H1 (cell line): Measurements from ENCODE around the gene STPG1. TPM values are rescaled to one million over a fixed set of nuclear protein-coding genes. Genes with fewer than 3 reads are reported as not detected.

Source experiments
- CTCF ChIA-PET: fragments of 300-600 bp; sonication (Branson Sonifier 250); formaldehyde crosslinking; loops from one replicate; lab custom pipeline; 2021; ENCODE audit not compliant: partially characterized antibody; lab: Charles Lee
- POLR2A ChIA-PET: fragments of 300-600 bp; sonication (Branson Sonifier 250); formaldehyde crosslinking; loops from one replicate; lab custom pipeline; 2021; ENCODE audit warnings: inconsistent platforms; ENCODE audit not compliant: partially characterized antibody; lab: Charles Lee
- DNase-seq, 2 experiments: peaks; one replicate each; pipeline versions ENCODE4 v3.0.0 to v3.0.0-alpha.2; 2010 to 2022; ENCODE audit warnings: low spot score in 2 of 2, low read depth in 1 of 2, mixed read lengths in 1 of 2
- FAIRE-seq: peaks from 2 replicates; lab custom pipeline; 2011; peaks lifted over from hg19 to GRCh38; lab: Jason Lieb, UNC
- H2AFZ ChIP-seq: 2 replicates; pipeline ENCODE4 v1.8.1; 2012; ENCODE audit warnings: low read length, inconsistent platforms
- H2AK5ac ChIP-seq: 2 replicates; pipeline ENCODE4 v1.6.1; 2013; ENCODE audit warnings: low read depth, low read length
- H2BK120ac ChIP-seq: replicated peaks from 2 replicates; pipeline ENCODE3; 2013; ENCODE audit warnings: low read depth, low read length, inconsistent platforms
- H2BK12ac ChIP-seq: 2 replicates; pipeline ENCODE4 v1.6.1; 2013; ENCODE audit warnings: low read depth, low read length
- H2BK15ac ChIP-seq: 2 replicates; pipeline ENCODE4 v1.6.1; 2013; ENCODE audit warnings: low read length
- H2BK20ac ChIP-seq: 2 replicates; pipeline ENCODE4 v1.6.1; 2013; ENCODE audit warnings: low read length
- H2BK5ac ChIP-seq: 2 replicates; pipeline ENCODE4 v1.6.1; 2013; ENCODE audit warnings: low read depth, low read length
- H3K14ac ChIP-seq: 2 replicates; pipeline ENCODE4 v1.6.1; 2013; ENCODE audit warnings: inconsistent platforms; ENCODE audit not compliant: insufficient read length
- H3K18ac ChIP-seq: 2 replicates; pipeline ENCODE4 v1.6.1; 2013; ENCODE audit warnings: low read length; ENCODE audit errors: extremely low read depth
- H3K23ac ChIP-seq: 2 replicates; pipeline ENCODE4 v1.6.1; 2013; ENCODE audit warnings: inconsistent platforms; ENCODE audit not compliant: insufficient read length
- H3K23me2 ChIP-seq: 2 replicates; pipeline ENCODE4 v1.6.1; 2013; ENCODE audit warnings: low read depth, low read length
- H3K27ac ChIP-seq: 2 replicates; pipeline ENCODE4 v1.6.1; 2011; ENCODE audit warnings: low read depth, low read length, inconsistent platforms
- H3K27me3 ChIP-seq, 4 experiments: replicated peaks in 1 of 4; 1 replicate in 1 of 4; 2 replicates in 3 of 4; pipeline versions ENCODE4 v1.6.1 to v1.8.1; 2011 to 2013; ENCODE audit warnings: low read length in 3 of 4, mild to moderate bottlenecking in 3 of 4, inconsistent platforms in 2 of 4, mixed read lengths in 2 of 4, moderate library complexity in 1 of 4; ENCODE audit not compliant: control insufficient read depth in 3 of 4, insufficient read depth in 3 of 4; ENCODE audit errors: extremely low read depth in 1 of 4
- H3K36me3 ChIP-seq, 4 experiments: 2 replicates each; pipeline versions ENCODE4 v1.6.1 to v1.8.1; 2011 to 2013; ENCODE audit warnings: mild to moderate bottlenecking in 4 of 4, low read length in 3 of 4, moderate library complexity in 2 of 4, control low read depth in 1 of 4, inconsistent platforms in 1 of 4; ENCODE audit not compliant: insufficient read depth in 4 of 4, control insufficient read depth in 2 of 4
- H3K4ac ChIP-seq: replicated peaks from 2 replicates; pipeline ENCODE3; 2013; ENCODE audit warnings: low read length, low read depth, mixed read lengths, inconsistent platforms; ENCODE audit not compliant: insufficient read length
- H3K4me1 ChIP-seq, 4 experiments: replicated peaks in 1 of 4; 1 replicate in 1 of 4; 2 replicates in 3 of 4; pipeline versions ENCODE4 v1.6.1 to v1.8.1; 2011 to 2013; ENCODE audit warnings: low read length in 3 of 4, inconsistent platforms in 2 of 4, mixed read lengths in 1 of 4; ENCODE audit not compliant: insufficient read depth in 4 of 4, control insufficient read depth in 3 of 4
- H3K4me2 ChIP-seq, 2 experiments: 2 replicates each; pipeline versions ENCODE4 v1.6.1 to v1.8.1; 2011 to 2013; ENCODE audit warnings: low read depth in 2 of 2, low read length in 2 of 2, control low read depth in 1 of 2, inconsistent platforms in 1 of 2, mild to moderate bottlenecking in 1 of 2; ENCODE audit not compliant: insufficient read depth in 1 of 2
- H3K4me3 ChIP-seq, 4 experiments: fragments of 200-600, 300-600 bp in 1 of 4; sonication (generic), shearing (Covaris generic), sonication (Bioruptor Twin) in 1 of 4; 2 replicates each; pipeline versions ENCODE4 v1.5.1 to v1.8.1; 2011 to 2016; ENCODE audit warnings: low read length in 4 of 4, low read depth in 3 of 4, control low read depth in 2 of 4, inconsistent platforms in 2 of 4, mild to moderate bottlenecking in 2 of 4, mixed read lengths in 1 of 4, moderate library complexity in 1 of 4; ENCODE audit not compliant: insufficient read depth in 2 of 4; ENCODE audit errors: extremely low read depth in 1 of 4
- H3K56ac ChIP-seq: replicated peaks from 2 replicates; pipeline ENCODE3; 2013; ENCODE audit warnings: low read depth, mild to moderate bottlenecking, mixed read lengths, low read length, inconsistent platforms; ENCODE audit not compliant: insufficient read length
- H3K79me1 ChIP-seq: 2 replicates; pipeline ENCODE4 v1.6.1; 2013; ENCODE audit warnings: low read depth, low read length, control low read depth
- H3K79me2 ChIP-seq, 2 experiments: 2 replicates each; pipeline versions ENCODE4 v1.6.1 to v1.8.1; 2012 to 2013; ENCODE audit warnings: low read length in 2 of 2, mild to moderate bottlenecking in 2 of 2, inconsistent platforms in 1 of 2; ENCODE audit not compliant: insufficient read depth in 2 of 2, control insufficient read depth in 1 of 2
- H3K9ac ChIP-seq, 4 experiments: replicated peaks in 1 of 4; 1 replicate in 1 of 4; 2 replicates in 3 of 4; pipeline versions ENCODE4 v1.6.1 to v1.8.1; 2011 to 2013; ENCODE audit warnings: low read depth in 3 of 4, low read length in 3 of 4, control low read depth in 2 of 4, mild to moderate bottlenecking in 2 of 4, moderate library complexity in 2 of 4, inconsistent platforms in 1 of 4; ENCODE audit errors: extremely low read depth in 1 of 4
- H3K9me3 ChIP-seq, 2 experiments: 2 replicates each; pipeline versions ENCODE4 v1.6.1 to v1.8.1; 2012 to 2013; ENCODE audit warnings: mild to moderate bottlenecking in 2 of 2, moderate library complexity in 2 of 2, control low read depth in 1 of 2, inconsistent platforms in 1 of 2, low read depth in 1 of 2, low read length in 1 of 2, mixed read lengths in 1 of 2; ENCODE audit not compliant: insufficient read depth in 2 of 2
- H4K20me1 ChIP-seq, 2 experiments: replicated peaks in 1 of 2; 2 replicates each; pipeline versions ENCODE3 to v1.8.1; 2011 to 2013; ENCODE audit warnings: inconsistent platforms in 2 of 2, low read length in 2 of 2, mild to moderate bottlenecking in 1 of 2; ENCODE audit not compliant: insufficient read depth in 2 of 2, control insufficient read depth in 1 of 2
- H4K5ac ChIP-seq: 2 replicates; pipeline ENCODE4 v1.6.1; 2013; ENCODE audit warnings: low read length, low read depth, mixed read lengths, inconsistent platforms; ENCODE audit not compliant: insufficient read length
- H4K8ac ChIP-seq: 2 replicates; pipeline ENCODE4 v1.8.0; 2013; ENCODE audit warnings: mild to moderate bottlenecking, moderate library complexity, low read length, inconsistent platforms; ENCODE audit not compliant: insufficient read depth; ENCODE audit errors: extremely low read depth
- H4K91ac ChIP-seq: replicated peaks from 2 replicates; pipeline ENCODE3; 2013; ENCODE audit warnings: low read length, mixed read lengths, inconsistent platforms; ENCODE audit not compliant: insufficient read length
- CHD2 ChIP-seq: IDR thresholded peaks from 2 replicates; pipeline ENCODE4 v1.6.1; 2012; ENCODE audit warnings: low read length, improper control_type of control experiment
- KDM4A ChIP-seq: IDR thresholded peaks from one replicate; pipeline ENCODE4 v1.7.1; 2012; ENCODE audit warnings: low read depth, mild to moderate bottlenecking, moderate library complexity, low read length, inconsistent platforms; ENCODE audit not compliant: severe bottlenecking
- NANOG ChIP-seq: IDR thresholded peaks from 2 replicates; pipeline ENCODE4 v1.6.1; 2011; ENCODE audit warnings: low read length, low read depth, mild to moderate bottlenecking, inconsistent platforms; ENCODE audit not compliant: insufficient read depth, poor library complexity, severe bottlenecking
- POLR2A ChIP-seq, 2 experiments: IDR thresholded peaks; 1 replicate in 1 of 2; 2 replicates in 1 of 2; pipeline ENCODE4 v1.6.1; 2011; ENCODE audit warnings: low read depth in 2 of 2, low read length in 2 of 2, mild to moderate bottlenecking in 2 of 2; ENCODE audit errors: control extremely low read depth in 1 of 2
- RAD21 ChIP-seq, 2 experiments: IDR thresholded peaks in 1 of 2; conservative IDR thresholded peaks in 1 of 2; 2 replicates each; pipeline ENCODE4 v1.6.1; 2011; ENCODE audit warnings: low read depth in 2 of 2, low read length in 2 of 2, improper control_type of control experiment in 1 of 2, inconsistent platforms in 1 of 2, mild to moderate bottlenecking in 1 of 2, moderate library complexity in 1 of 2
- SRF ChIP-seq: IDR thresholded peaks from 2 replicates; pipeline ENCODE4 v1.6.1; 2011; ENCODE audit warnings: mild to moderate bottlenecking, low read depth, low read length, moderate library complexity
- WGBS, 2 experiments: shearing (Covaris generic) in 1 of 2; methylation state at CpG; one replicate each; pipeline versions ENCODE4 v1.1.6 to v1.1.7; 2013 to 2015; ENCODE audit warnings: low lambda C conversion rate in 2 of 2, mixed read lengths in 2 of 2, inconsistent platforms in 1 of 2, low coverage in 1 of 2, missing lambda C conversion rate in 1 of 2; ENCODE audit not compliant: insufficient replicate concordance in 2 of 2, insufficient coverage in 1 of 2, insufficient read length in 1 of 2; ENCODE audit errors: extremely low coverage in 1 of 2, missing lambda C conversion rate in 1 of 2; 5-methylcytosine and 5-hydroxymethylcytosine counted together
- polyA plus RNA-seq, 7 experiments: library from polyadenylated mRNA; depleted of rRNA in 3 of 7; stranded (reverse) in 5 of 7; unstranded in 2 of 7; fragments of >200 nt in 5 of 7; fragments of 200-250 nt in 2 of 7; gene quantifications; 1 replicate in 5 of 7; 2 replicates in 1 of 7; 4 replicates in 1 of 7; pipeline versions ENCODE4 v1.2.1 to v1.2.3, GENCODE V29; 2011 to 2013; ENCODE audit warnings: missing spikeins in 2 of 7, mixed read lengths in 2 of 7
- total RNA-seq: library from RNA; stranded (reverse); fragmentation: NEBNext Ultra II Directional; extraction: Animal tissue kit (Norgen Biotek cat#: 25700); gene quantifications from 2 replicates; pipeline ENCODE4 v1.2.1, GENCODE V29; 2021

STPG1 gene
- total and polyA plus RNA-seq, 2 of the 8 experiments (the other 6 are each of a cell fraction or from before 2014, with no cell fraction given), result 10.3 to 11.2 TPM

- Histone ChIP-seq H4K20me1 (no peaks in the 10 kb centered on the region), H3K4me1 (peaks cover 0 to 28% (median 18%) of the 10 kb centered on the region in 4 experiments; a peak in 6 of 7 replicates), H2AK5ac (no peak overlapping the region), H3K4me2 (no peak overlapping the region), H3K14ac (no peak overlapping the region), H4K8ac (peak overlapping the region; percentile 9; the same call in 1 of the 2 replicates), H2BK120ac (no peak overlapping the region), H3K23ac (no peak overlapping the region), H2AFZ (no peak overlapping the region), H3K27ac (no peak overlapping the region), H4K91ac (no peak overlapping the region), H3K23me2 (no peaks in the 10 kb centered on the region), H2BK20ac (no peak overlapping the region), H3K56ac (no peak overlapping the region), H4K5ac (no peak overlapping the region), H3K79me2 (no peaks in the 10 kb centered on the region), H3K9ac (no peak overlapping the region; a peak in 1 of 7 replicates), H3K4ac (no peak overlapping the region), H3K9me3 (no peaks in the 10 kb centered on the region), H3K36me3 (no peaks in the 10 kb centered on the region; a peak in 1 of 8 replicates), H2BK5ac (no peak overlapping the region), H2BK12ac (no peak overlapping the region), H3K27me3 (0 out of 7 replicates have a peak, but pooled peaks cover 0 to 2% (median 0%) of the 10 kb centered on the region in 4 experiments), H3K79me1 (no peaks in the 10 kb centered on the region), H3K4me3 (no peak overlapping the region), H3K18ac (no peak overlapping the region), H2BK15ac (no peak overlapping the region)
- TF ChIP-seq POLR2A (IDR thresholded peaks at IDR 0.05; ENCODE audit: control extremely low read depth in 1 of 2, low read depth in 2 of 2, low read length in 2 of 2) (no peak), NANOG (no peak), CHD2 (no peak), KDM4A (no peak), SRF (no peak), RAD21 (IDR thresholded peaks at IDR 0.05 in 1 of 2, conservative IDR thresholded peaks at IDR 0.05 in 1 of 2; ENCODE audit: low read depth in 2 of 2, low read length in 2 of 2) (peak in 1 of 2 experiments; percentile 18; a peak in 1 of 4 replicates)
- CTCF ChIA-PET, result interaction anchor here (0.6 to 4.8 kb wide), 7 partner anchors 9 to 230 kb away, joined by 3 to 22 read pairs (median 5); no protein-coding TSS in a partner anchor
- POLR2A ChIA-PET, result interaction anchor here (0.7 kb wide), 1 partner anchor 31 kb away, joined by 3 read pairs; no protein-coding TSS in a partner anchor
- DNase-seq (no peak), FAIRE-seq (no peak)
- WGBS, 2 experiments, result 93% methylated on average over 8 of the region's 8 CpGs; no CpG with 5 or more reads in 1 of the 2 experiments
Measured at GRCh38 chr1:24344090-24344742, 69.4 kb downstream of the STPG1 start.
